ENCODE data around the gene AMMECR1. TPM values are rescaled to one million over a fixed set of nuclear protein-coding genes. Genes with fewer than 3 reads are reported as not detected.
A peak's percentile ranks its signal among the peaks of the same experiment; 100 is the strongest.
"Not testable (repeated sequence)": the region's sequence is repeated elsewhere in the genome, so short reads cannot be mapped to it uniquely, and the experiment has no call there.

AMMECR1 gene
- polyA plus RNA-seq (2013, experiment 1 of 2): 13.2 TPM
- polyA plus RNA-seq (2013, experiment 2 of 2): 12.5 TPM

GRCh38 chrX:110317820-110318663 is at the start of gene AMMECR1:
TSS of gene AMMECR1 (minus strand) at chrX:110318085. CDS start at chrX:110318071, 14 bp downstream.
- Histone ChIP-seq H3K36me3 (ENCODE audit: insufficient read depth, low read length) (no peaks in the 10 kb centered on the region), H3K4me3 (ENCODE audit: low read length) (peak within 1 kb of the TSS; percentile 84), H3K27me3 (ENCODE audit: insufficient read depth, low read length) (no peaks in the 10 kb centered on the region; the same call in 1 of the 2 replicates), H3K4me1 (ENCODE audit: insufficient read depth, low read length) (peaks cover 29% of the 10 kb centered on the region), H3K9me3 (ENCODE audit: insufficient read depth, low read depth, low read length) (no peaks in the 10 kb centered on the region), H3K27ac (ENCODE audit: low read depth, low read length) (peak within 1 kb of the TSS; percentile 77), H3K9ac (ENCODE audit: low read depth, low read length) (peak within 1 kb of the TSS; percentile 88)
- whole genome bisulfite sequencing: under 1% methylated on average over 76 of the region's 78 CpGs

GRCh38 chrX:110363244-110363643 is 45.4 kb upstream of the AMMECR1 start:
- no CpG with 5 or more reads among the region's 1 CpG for WGBS
- no peaks in the 10 kb centered on the region for H3K4me1 ChIP-seq (ENCODE audit: insufficient read depth, low read length)
- no peak overlapping the region for H3K9ac ChIP-seq (ENCODE audit: low read depth, low read length)
- no peaks in the 10 kb centered on the region for H3K36me3 ChIP-seq (ENCODE audit: insufficient read depth, low read length)
- no peak overlapping the region for H3K4me3 ChIP-seq (ENCODE audit: low read length)
- no peak overlapping the region for H3K27ac ChIP-seq (ENCODE audit: low read depth, low read length)
- no peaks in the 10 kb centered on the region for H3K27me3 ChIP-seq (ENCODE audit: insufficient read depth, low read length)
- no peaks in the 10 kb centered on the region for H3K9me3 ChIP-seq (ENCODE audit: insufficient read depth, low read depth, low read length)

DNA sequence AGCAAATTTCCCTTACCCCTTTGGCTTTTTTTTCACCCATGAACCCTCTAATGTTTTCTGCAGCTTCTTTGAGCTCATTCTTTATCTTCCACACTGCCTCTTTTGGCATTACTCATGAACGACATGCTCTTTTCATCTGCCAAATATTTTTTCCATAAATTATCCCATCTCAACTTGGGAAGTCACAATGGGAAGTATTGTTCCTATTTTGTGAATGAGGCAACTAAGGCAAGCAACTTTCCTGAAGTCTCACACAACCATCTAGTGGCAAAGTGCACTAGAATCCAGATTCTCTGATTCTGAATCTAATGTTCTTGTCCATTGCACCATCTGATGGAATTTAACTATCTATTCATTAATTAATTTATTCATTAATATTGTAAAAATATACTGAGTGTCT is 41.4 kb upstream of the AMMECR1 start:
- Histone ChIP-seq H3K4me3 (ENCODE audit: low read length) (no peak overlapping the region), H3K9me3 (ENCODE audit: insufficient read depth, low read depth, low read length) (no peaks in the 10 kb centered on the region), H3K36me3 (ENCODE audit: insufficient read depth, low read length) (no peaks in the 10 kb centered on the region), H3K9ac (ENCODE audit: low read depth, low read length) (no peak overlapping the region), H3K27ac (ENCODE audit: low read depth, low read length) (no peak overlapping the region), H3K4me1 (ENCODE audit: insufficient read depth, low read length) (no peaks in the 10 kb centered on the region), H3K27me3 (ENCODE audit: insufficient read depth, low read length) (no peaks in the 10 kb centered on the region)
- no CpG with 5 or more reads among the region's 1 CpG for WGBS

DNA sequence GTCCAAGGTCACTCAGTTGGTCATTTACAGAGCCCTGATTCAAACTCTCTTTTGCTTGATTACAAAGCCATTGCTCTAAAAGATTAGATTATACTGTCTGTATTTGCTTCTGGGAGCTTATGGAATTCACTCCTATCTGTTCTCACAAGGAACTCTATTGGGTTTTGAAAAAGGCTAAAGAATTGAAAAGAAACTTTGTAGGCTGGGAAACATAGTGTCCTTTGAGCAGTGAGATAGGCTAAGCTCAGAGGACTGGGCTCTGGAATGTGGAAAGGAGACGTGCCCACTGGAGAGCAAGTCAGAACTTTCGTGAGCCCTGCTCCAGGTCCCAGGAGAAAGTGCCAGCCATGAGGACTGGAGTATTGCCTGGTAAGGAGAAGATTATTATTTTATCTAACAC is 40.7 kb upstream of the AMMECR1 start, which contains the start of gene RTL9:
Gene RTL9 (plus strand): TSS at position 301 of the 400 bp plus-strand sequence. CDS start 91,770 bp downstream, outside the sequence.
- Histone ChIP-seq H3K9ac (ENCODE audit: low read depth, low read length) (no peak within 1 kb of the TSS), H3K27ac (ENCODE audit: low read depth, low read length) (no peak within 1 kb of the TSS), H3K36me3 (ENCODE audit: insufficient read depth, low read length) (no peaks in the 10 kb centered on the region), H3K9me3 (ENCODE audit: insufficient read depth, low read depth, low read length) (no peaks in the 10 kb centered on the region), H3K4me3 (ENCODE audit: low read length) (no peak within 1 kb of the TSS), H3K27me3 (ENCODE audit: insufficient read depth, low read length) (no peaks in the 10 kb centered on the region), H3K4me1 (ENCODE audit: insufficient read depth, low read length) (no peaks in the 10 kb centered on the region)
- 77% methylated on average over 2 of the region's 2 CpGs for whole genome bisulfite sequencing

GRCh38 chrX:110346681-110347080 is 28.8 kb upstream of the AMMECR1 start:
- no peaks in the 10 kb centered on the region for H3K4me1 ChIP-seq (ENCODE audit: insufficient read depth, low read length)
- H3K4me3 ChIP-seq (ENCODE audit: low read length): no peak overlapping the region
- no peaks in the 10 kb centered on the region for H3K27me3 ChIP-seq (ENCODE audit: insufficient read depth, low read length)
- no peak overlapping the region for H3K27ac ChIP-seq (ENCODE audit: low read depth, low read length)
- no peaks in the 10 kb centered on the region for H3K36me3 ChIP-seq (ENCODE audit: insufficient read depth, low read length)
- 68% methylated on average over 13 of the region's 17 CpGs for WGBS
- no peaks in the 10 kb centered on the region for H3K9me3 ChIP-seq (ENCODE audit: insufficient read depth, low read depth, low read length)
- H3K9ac ChIP-seq (ENCODE audit: low read depth, low read length): no peak overlapping the region

GRCh38 chrX:110341189-110342035 is 23.5 kb upstream of the AMMECR1 start:
- Histone ChIP-seq H3K9ac (ENCODE audit: low read depth, low read length) (no peak overlapping the region), H3K4me1 (ENCODE audit: insufficient read depth, low read length) (no peaks in the 10 kb centered on the region), H3K9me3 (ENCODE audit: insufficient read depth, low read depth, low read length) (no peaks in the 10 kb centered on the region), H3K36me3 (ENCODE audit: insufficient read depth, low read length) (no peaks in the 10 kb centered on the region), H3K27me3 (ENCODE audit: insufficient read depth, low read length) (no peaks in the 10 kb centered on the region), H3K27ac (ENCODE audit: low read depth, low read length) (no peak overlapping the region), H3K4me3 (ENCODE audit: low read length) (no peak overlapping the region)
- 93% methylated on average over 7 of the region's 11 CpGs for WGBS

DNA sequence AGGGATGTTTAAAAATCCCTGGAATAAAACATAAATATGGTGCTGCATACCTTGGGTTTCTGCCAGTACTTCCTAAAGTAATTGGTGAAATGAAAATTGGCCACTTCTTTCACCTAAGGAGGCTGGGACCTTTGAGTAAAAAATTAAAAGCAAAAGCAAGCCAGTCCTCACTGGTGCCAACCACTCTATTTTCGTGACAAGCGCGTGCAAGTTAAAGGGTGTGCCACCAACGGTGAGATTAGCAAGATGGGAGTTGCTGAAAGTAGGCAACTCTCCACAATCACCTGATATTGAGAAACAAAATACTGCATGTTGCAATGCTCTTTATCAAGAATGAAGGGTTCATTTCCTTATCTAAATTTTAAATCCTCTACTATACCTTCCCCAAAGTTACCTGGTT is 21.1 kb upstream of the AMMECR1 start:
- Histone ChIP-seq H3K9ac (ENCODE audit: low read depth, low read length) (no peak overlapping the region), H3K4me1 (ENCODE audit: insufficient read depth, low read length) (no peaks in the 10 kb centered on the region), H3K9me3 (ENCODE audit: insufficient read depth, low read depth, low read length) (no peaks in the 10 kb centered on the region), H3K36me3 (ENCODE audit: insufficient read depth, low read length) (no peaks in the 10 kb centered on the region), H3K4me3 (ENCODE audit: low read length) (no peak overlapping the region), H3K27ac (ENCODE audit: low read depth, low read length) (no peak overlapping the region), H3K27me3 (ENCODE audit: insufficient read depth, low read length) (no peaks in the 10 kb centered on the region)
- WGBS: 96% methylated on average over 4 of the region's 4 CpGs

DNA sequence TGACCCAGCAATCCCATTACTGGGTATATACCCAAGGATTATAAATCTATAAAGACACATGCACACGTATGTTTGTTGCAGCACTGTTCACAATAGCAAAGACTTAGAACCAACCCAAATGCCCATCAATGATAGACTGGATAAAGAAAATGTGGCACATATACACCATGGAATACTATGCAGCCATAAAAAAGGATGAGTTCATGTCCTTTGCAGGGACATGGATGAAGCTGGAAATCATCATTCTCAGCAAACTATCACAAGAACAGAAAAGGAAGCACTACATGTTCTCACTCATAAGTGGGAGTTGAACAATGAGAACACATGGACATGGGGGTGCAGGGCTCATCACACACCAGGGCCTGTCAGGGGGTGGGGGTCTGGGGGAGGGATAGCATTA is 15.6 kb upstream of the AMMECR1 start:
- no CpG with 5 or more reads among the region's 1 CpG for WGBS
- not testable (repeated sequence) for H3K9me3 ChIP-seq (ENCODE audit: insufficient read depth, low read depth, low read length); H3K4me3 ChIP-seq (ENCODE audit: low read length); H3K4me1 ChIP-seq (ENCODE audit: insufficient read depth, low read length); H3K27ac ChIP-seq (ENCODE audit: low read depth, low read length); H3K9ac ChIP-seq (ENCODE audit: low read depth, low read length); H3K27me3 ChIP-seq (ENCODE audit: insufficient read depth, low read length); H3K36me3 ChIP-seq (ENCODE audit: insufficient read depth, low read length)

GRCh38 chrX:110331444-110332030 is 13.7 kb upstream of the AMMECR1 start:
- Histone ChIP-seq H3K27ac (ENCODE audit: low read depth, low read length) (no peak overlapping the region), H3K4me3 (ENCODE audit: low read length) (no peak overlapping the region), H3K9ac (ENCODE audit: low read depth, low read length) (no peak overlapping the region), H3K4me1 (ENCODE audit: insufficient read depth, low read length) (no peaks in the 10 kb centered on the region), H3K36me3 (ENCODE audit: insufficient read depth, low read length) (no peaks in the 10 kb centered on the region), H3K27me3 (ENCODE audit: insufficient read depth, low read length) (no peaks in the 10 kb centered on the region), H3K9me3 (ENCODE audit: insufficient read depth, low read depth, low read length) (no peaks in the 10 kb centered on the region)
- 87% methylated on average over 3 of the region's 3 CpGs for WGBS

- no CpG with 5 or more reads among the region's 1 CpG for WGBS
- not testable (repeated sequence) for H3K4me1 ChIP-seq (ENCODE audit: insufficient read depth, low read length); H3K4me3 ChIP-seq (ENCODE audit: low read length); H3K27ac ChIP-seq (ENCODE audit: low read depth, low read length); H3K36me3 ChIP-seq (ENCODE audit: insufficient read depth, low read length); H3K9ac ChIP-seq (ENCODE audit: low read depth, low read length); H3K9me3 ChIP-seq (ENCODE audit: insufficient read depth, low read depth, low read length); H3K27me3 ChIP-seq (ENCODE audit: insufficient read depth, low read length)
These were observed 10.7 kb upstream of the AMMECR1 start for GRCh38 chrX:110328613-110329012.

DNA sequence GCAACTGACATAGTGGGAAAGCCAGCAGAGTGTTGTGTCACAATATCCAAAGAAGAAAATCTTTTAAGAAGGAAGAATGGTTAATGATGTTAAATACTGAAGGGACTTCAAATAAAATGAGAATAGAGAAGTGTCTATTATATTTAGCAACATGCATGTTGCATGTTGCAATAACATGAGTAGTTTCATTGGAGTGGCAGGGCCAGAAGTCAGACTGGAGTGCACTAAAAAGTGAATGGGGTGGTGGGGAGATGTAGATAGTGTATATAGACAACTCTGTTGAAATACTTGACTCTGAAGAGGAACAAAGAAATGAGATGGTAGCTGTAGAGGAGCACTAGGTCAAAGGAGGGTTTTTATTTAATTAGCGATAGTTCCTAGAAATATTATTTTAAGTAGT is 9.5 kb upstream of the AMMECR1 start:
- Histone ChIP-seq H3K27me3 (ENCODE audit: insufficient read depth, low read length) (no peaks in the 10 kb centered on the region), H3K4me1 (ENCODE audit: insufficient read depth, low read length) (no peaks in the 10 kb centered on the region), H3K9ac (ENCODE audit: low read depth, low read length) (no peak overlapping the region), H3K9me3 (ENCODE audit: insufficient read depth, low read depth, low read length) (no peaks in the 10 kb centered on the region), H3K27ac (ENCODE audit: low read depth, low read length) (no peak overlapping the region), H3K4me3 (ENCODE audit: low read length) (no peak overlapping the region), H3K36me3 (ENCODE audit: insufficient read depth, low read length) (no peaks in the 10 kb centered on the region)
- WGBS: no CpG with 5 or more reads among the region's 1 CpG
